Measurements from ENCODE around the gene SLC25A26.

The SLC25A26 gene

GRCh38 chr3:66394019-66394752 is 173.4 kb downstream of the SLC25A26 start:
- H3K4me3 ChIP-seq (ENCODE audit: low read depth, low read length): no peak overlapping the region
- no peaks in the 10 kb centered on the region for H3K79me2 ChIP-seq (ENCODE audit: control insufficient read depth, insufficient read depth, low read length, poor library complexity)
- H2BK120ac ChIP-seq (ENCODE audit: insufficient read depth, low read length, poor library complexity): no peak overlapping the region
- H3K4me2 ChIP-seq (ENCODE audit: low read length): no peak overlapping the region
- no peaks in the 10 kb centered on the region for H3K36me3 ChIP-seq (ENCODE audit: control insufficient read depth in 1 of 2, insufficient read depth in 2 of 2, low read length in 2 of 2)
- no peak overlapping the region for H3K23ac ChIP-seq (ENCODE audit: low read length)
- DNase-seq: no peak
- no peak overlapping the region for H2BK12ac ChIP-seq (ENCODE audit: low read length)
- no peak overlapping the region for H3K4ac ChIP-seq (ENCODE audit: low read depth, low read length)
- H3K9ac ChIP-seq (ENCODE audit: low read length): no peak overlapping the region
- no peak overlapping the region for H3K27ac ChIP-seq (ENCODE audit: low read depth, low read length)
- no peak overlapping the region for H2AK5ac ChIP-seq (ENCODE audit: low read length)
- H3K79me1 ChIP-seq (ENCODE audit: low read length): peaks cover 6% of the 10 kb centered on the region
- H3K18ac ChIP-seq (ENCODE audit: low read length): no peak overlapping the region
- peaks cover 5 to 15% of the 10 kb centered on the region in 2 experiments for H3K4me1 ChIP-seq (ENCODE audit: control insufficient read depth in 1 of 2, insufficient read depth in 2 of 2, low read length in 2 of 2)
- H4K12ac ChIP-seq (ENCODE audit: low read depth, low read length): no peak overlapping the region
- no peak overlapping the region for H3K14ac ChIP-seq (ENCODE audit: low read length)
- H3K27me3 ChIP-seq (ENCODE audit: insufficient read depth, low read length): no peaks in the 10 kb centered on the region
- whole genome bisulfite sequencing (ENCODE audit: extremely low coverage, insufficient coverage, insufficient read length): no CpG with 5 or more reads among the region's 12 CpGs
- no peak overlapping the region for H2AFZ ChIP-seq (ENCODE audit: insufficient read depth, low read length, poor library complexity)
- H4K91ac ChIP-seq (ENCODE audit: low read depth, low read length): no peak overlapping the region
- no peaks in the 10 kb centered on the region for H3K9me3 ChIP-seq (ENCODE audit: insufficient read depth, low read depth, low read length)
- H2BK5ac ChIP-seq (ENCODE audit: low read depth, low read length, poor library complexity): no peak overlapping the region
- no peak overlapping the region for H4K8ac ChIP-seq (ENCODE audit: low read depth, low read length)

GRCh38 chr3:66394753-66395249 is 174.0 kb downstream of the SLC25A26 start:
- DNase-seq: peak; percentile 78 to 79
- Histone ChIP-seq H3K23ac (ENCODE audit: low read length) (no peak overlapping the region), H3K4me1 (ENCODE audit: control insufficient read depth in 1 of 2, insufficient read depth in 2 of 2, low read length in 2 of 2) (peaks cover 5 to 15% of the 10 kb centered on the region in 2 experiments), H3K79me2 (ENCODE audit: control insufficient read depth, insufficient read depth, low read length, poor library complexity) (no peaks in the 10 kb centered on the region), H4K8ac (ENCODE audit: low read depth, low read length) (no peak overlapping the region), H3K27ac (ENCODE audit: low read depth, low read length) (no peak overlapping the region), H3K4ac (ENCODE audit: low read depth, low read length) (no peak overlapping the region), H2BK120ac (ENCODE audit: insufficient read depth, low read length, poor library complexity) (no peak overlapping the region), H3K4me2 (ENCODE audit: low read length) (no peak overlapping the region), H3K9me3 (ENCODE audit: insufficient read depth, low read depth, low read length) (no peaks in the 10 kb centered on the region), H2BK12ac (ENCODE audit: low read length) (no peak overlapping the region), H3K14ac (ENCODE audit: low read length) (no peak overlapping the region), H4K12ac (ENCODE audit: low read depth, low read length) (no peak overlapping the region), H3K27me3 (ENCODE audit: insufficient read depth, low read length) (no peaks in the 10 kb centered on the region), H2AK5ac (ENCODE audit: low read length) (no peak overlapping the region), H3K4me3 (ENCODE audit: low read depth, low read length) (no peak overlapping the region), H2AFZ (ENCODE audit: insufficient read depth, low read length, poor library complexity) (no peak overlapping the region), H3K36me3 (ENCODE audit: control insufficient read depth in 1 of 2, insufficient read depth in 2 of 2, low read length in 2 of 2) (no peaks in the 10 kb centered on the region), H3K79me1 (ENCODE audit: low read length) (peaks cover 6% of the 10 kb centered on the region), H4K91ac (ENCODE audit: low read depth, low read length) (no peak overlapping the region), H3K18ac (ENCODE audit: low read length) (no peak overlapping the region), H3K9ac (ENCODE audit: low read length) (no peak overlapping the region), H2BK5ac (ENCODE audit: low read depth, low read length, poor library complexity) (no peak overlapping the region)
- no CpG with 5 or more reads among the region's 8 CpGs for WGBS (ENCODE audit: extremely low coverage, insufficient coverage, insufficient read length)

GRCh38 chr3:66395635-66396034 is 174.8 kb downstream of the SLC25A26 start:
- no peak overlapping the region for H3K18ac ChIP-seq (ENCODE audit: low read length)
- no peak overlapping the region for H4K12ac ChIP-seq (ENCODE audit: low read depth, low read length)
- H3K79me2 ChIP-seq (ENCODE audit: control insufficient read depth, insufficient read depth, low read length, poor library complexity): no peaks in the 10 kb centered on the region
- H3K4ac ChIP-seq (ENCODE audit: low read depth, low read length): no peak overlapping the region
- H2AFZ ChIP-seq (ENCODE audit: insufficient read depth, low read length, poor library complexity): no peak overlapping the region
- H3K79me1 ChIP-seq (ENCODE audit: low read length): peaks cover 6% of the 10 kb centered on the region
- no peak overlapping the region for H2BK5ac ChIP-seq (ENCODE audit: low read depth, low read length, poor library complexity)
- no peak overlapping the region for H2BK120ac ChIP-seq (ENCODE audit: insufficient read depth, low read length, poor library complexity)
- H2BK12ac ChIP-seq (ENCODE audit: low read length): no peak overlapping the region
- H3K27ac ChIP-seq (ENCODE audit: low read depth, low read length): no peak overlapping the region
- H4K91ac ChIP-seq (ENCODE audit: low read depth, low read length): peak overlapping the region; percentile 10
- no peak for DNase-seq
- H3K14ac ChIP-seq (ENCODE audit: low read length): no peak overlapping the region
- H3K23ac ChIP-seq (ENCODE audit: low read length): no peak overlapping the region
- no peaks in the 10 kb centered on the region for H3K9me3 ChIP-seq (ENCODE audit: insufficient read depth, low read depth, low read length)
- H3K4me3 ChIP-seq (ENCODE audit: low read depth, low read length): no peak overlapping the region
- no peak overlapping the region for H3K9ac ChIP-seq (ENCODE audit: low read length)
- H2AK5ac ChIP-seq (ENCODE audit: low read length): no peak overlapping the region
- no peaks in the 10 kb centered on the region for H3K36me3 ChIP-seq (ENCODE audit: control insufficient read depth in 1 of 2, insufficient read depth in 2 of 2, low read length in 2 of 2)
- H3K4me2 ChIP-seq (ENCODE audit: low read length): no peak overlapping the region
- H3K4me1 ChIP-seq (ENCODE audit: control insufficient read depth in 1 of 2, insufficient read depth in 2 of 2, low read length in 2 of 2): peaks cover 5 to 15% of the 10 kb centered on the region in 2 experiments
- no peaks in the 10 kb centered on the region for H3K27me3 ChIP-seq (ENCODE audit: insufficient read depth, low read length)
- no CpG with 5 or more reads among the region's 10 CpGs for WGBS (ENCODE audit: extremely low coverage, insufficient coverage, insufficient read length)
- H4K8ac ChIP-seq (ENCODE audit: low read depth, low read length): no peak overlapping the region

GRCh38 chr3:66396161-66396760 is 175.5 kb downstream of the SLC25A26 start:
- Histone ChIP-seq H3K9me3 (ENCODE audit: insufficient read depth, low read depth, low read length) (no peaks in the 10 kb centered on the region), H4K12ac (ENCODE audit: low read depth, low read length) (no peak overlapping the region), H3K27me3 (ENCODE audit: insufficient read depth, low read length) (no peaks in the 10 kb centered on the region), H3K4me1 (ENCODE audit: control insufficient read depth in 1 of 2, insufficient read depth in 2 of 2, low read length in 2 of 2) (peaks cover 5 to 15% of the 10 kb centered on the region in 2 experiments), H3K4me2 (ENCODE audit: low read length) (no peak overlapping the region), H3K18ac (ENCODE audit: low read length) (no peak overlapping the region), H2BK5ac (ENCODE audit: low read depth, low read length, poor library complexity) (no peak overlapping the region), H4K8ac (ENCODE audit: low read depth, low read length) (no peak overlapping the region), H3K36me3 (ENCODE audit: control insufficient read depth in 1 of 2, insufficient read depth in 2 of 2, low read length in 2 of 2) (no peaks in the 10 kb centered on the region), H3K14ac (ENCODE audit: low read length) (peak overlapping the region; percentile 6), H3K79me1 (ENCODE audit: low read length) (peaks cover 6% of the 10 kb centered on the region), H3K4ac (ENCODE audit: low read depth, low read length) (no peak overlapping the region), H2AK5ac (ENCODE audit: low read length) (no peak overlapping the region), H3K4me3 (ENCODE audit: low read depth, low read length) (no peak overlapping the region), H3K23ac (ENCODE audit: low read length) (no peak overlapping the region), H3K9ac (ENCODE audit: low read length) (no peak overlapping the region), H3K27ac (ENCODE audit: low read depth, low read length) (no peak overlapping the region), H4K91ac (ENCODE audit: low read depth, low read length) (no peak overlapping the region), H2BK12ac (ENCODE audit: low read length) (no peak overlapping the region), H2AFZ (ENCODE audit: insufficient read depth, low read length, poor library complexity) (no peak overlapping the region), H3K79me2 (ENCODE audit: control insufficient read depth, insufficient read depth, low read length, poor library complexity) (no peaks in the 10 kb centered on the region), H2BK120ac (ENCODE audit: insufficient read depth, low read length, poor library complexity) (no peak overlapping the region)
- DNase-seq: no peak
- WGBS (ENCODE audit: extremely low coverage, insufficient coverage, insufficient read length): no CpG with 5 or more reads among the region's 13 CpGs

Data from trophoblast cell (in vitro differentiated cells and primary cell).